HG03103 (cell line): ENCODE results near the gene P4HB.

Experiments used
- ATAC-seq: cut with Tn5 transposase; IDR thresholded peaks from one replicate; pipeline ENCODE4 v1.9.1; 2021; ENCODE audit warnings: low read depth; ENCODE audit not compliant: unreplicated experiment

P4HB gene

DNA sequence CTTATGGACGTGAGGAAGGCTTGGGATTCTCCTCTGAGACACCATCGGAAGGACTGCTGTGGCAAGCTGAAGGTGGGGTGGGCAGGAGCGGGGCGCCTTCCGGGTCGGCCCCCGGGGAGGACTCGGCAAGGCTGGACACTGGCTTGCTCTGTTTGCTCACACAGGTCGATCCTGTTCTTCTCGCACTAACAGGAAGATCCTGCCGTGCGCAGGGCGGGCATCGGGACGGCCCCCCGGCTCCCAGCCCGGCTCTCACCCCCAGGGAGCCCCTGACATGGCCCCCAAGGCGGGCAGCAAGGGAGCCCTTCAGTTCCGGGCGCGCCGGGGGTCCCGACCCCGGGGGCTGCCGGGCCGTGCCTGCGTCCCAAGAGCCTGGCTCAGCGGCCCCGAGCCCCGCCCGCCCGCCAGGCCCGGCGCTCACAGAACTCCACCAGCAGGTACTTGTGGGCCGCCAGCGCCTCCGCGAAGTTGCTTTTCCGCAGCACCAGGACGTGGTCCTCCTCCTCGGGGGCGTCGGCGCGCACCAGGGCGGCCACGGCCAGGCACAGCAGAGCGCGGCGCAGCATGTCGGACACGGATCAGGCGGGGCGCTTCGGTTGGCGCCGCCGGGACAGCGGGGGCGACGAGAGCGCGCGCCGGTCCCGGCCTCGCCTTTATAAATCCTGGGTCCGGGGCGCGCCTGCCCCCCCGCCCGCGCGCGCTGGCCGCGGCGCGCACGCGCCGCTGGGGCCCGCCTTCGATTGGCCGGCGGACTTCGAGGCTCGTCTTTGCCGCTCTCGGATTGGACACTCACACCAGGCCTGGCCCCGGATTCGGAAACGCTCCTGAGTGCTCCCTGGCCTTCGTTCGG, at the start of gene P4HB:
P4HB (minus strand) TSS at position 630 of the 850 bp plus-strand sequence; CDS start at position 566, 64 bp downstream.
- ATAC-seq = no peak

DNA sequence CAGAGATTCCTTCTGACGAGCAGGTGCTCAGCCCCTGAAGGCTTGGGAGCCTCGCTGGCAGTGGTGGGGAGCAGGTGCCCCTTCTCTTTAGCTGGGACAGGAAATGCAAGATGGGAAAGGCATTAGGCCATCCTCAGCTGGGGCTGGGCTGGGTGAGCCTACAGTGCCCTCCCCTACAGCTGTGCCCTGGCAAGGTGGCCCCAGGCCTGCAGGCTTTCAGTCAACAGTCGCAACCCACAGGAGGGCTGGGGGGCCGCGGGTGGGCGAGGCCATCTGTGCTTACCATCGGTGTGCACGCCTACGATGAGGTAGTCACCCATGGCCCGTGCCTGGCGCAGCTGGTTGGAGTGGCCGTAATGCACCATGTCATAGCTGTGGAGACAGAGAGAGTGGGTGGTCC, 48.9 kb upstream of the P4HB start:
- no peak for ATAC-seq

DNA sequence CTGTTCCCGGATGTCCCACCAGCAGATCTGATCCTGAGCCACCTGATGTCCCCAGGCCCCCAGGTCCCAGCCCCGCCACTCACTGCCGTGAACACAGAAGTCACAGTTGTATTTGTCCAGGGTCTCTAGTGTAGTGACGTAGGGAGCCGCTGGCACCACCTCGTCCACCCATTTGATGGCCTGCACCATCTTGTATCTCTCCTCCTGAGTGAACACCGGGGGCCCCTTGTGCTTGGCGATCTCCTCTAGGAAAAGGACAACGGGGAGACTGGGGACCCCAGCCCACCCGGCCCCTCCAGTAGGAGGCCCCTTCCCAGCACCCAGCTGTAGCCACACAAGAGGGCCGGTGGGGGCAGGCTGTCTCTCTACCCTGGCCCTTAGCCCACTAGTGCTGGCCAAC, 48.5 kb upstream of the P4HB start:
- no peak for ATAC-seq

DNA sequence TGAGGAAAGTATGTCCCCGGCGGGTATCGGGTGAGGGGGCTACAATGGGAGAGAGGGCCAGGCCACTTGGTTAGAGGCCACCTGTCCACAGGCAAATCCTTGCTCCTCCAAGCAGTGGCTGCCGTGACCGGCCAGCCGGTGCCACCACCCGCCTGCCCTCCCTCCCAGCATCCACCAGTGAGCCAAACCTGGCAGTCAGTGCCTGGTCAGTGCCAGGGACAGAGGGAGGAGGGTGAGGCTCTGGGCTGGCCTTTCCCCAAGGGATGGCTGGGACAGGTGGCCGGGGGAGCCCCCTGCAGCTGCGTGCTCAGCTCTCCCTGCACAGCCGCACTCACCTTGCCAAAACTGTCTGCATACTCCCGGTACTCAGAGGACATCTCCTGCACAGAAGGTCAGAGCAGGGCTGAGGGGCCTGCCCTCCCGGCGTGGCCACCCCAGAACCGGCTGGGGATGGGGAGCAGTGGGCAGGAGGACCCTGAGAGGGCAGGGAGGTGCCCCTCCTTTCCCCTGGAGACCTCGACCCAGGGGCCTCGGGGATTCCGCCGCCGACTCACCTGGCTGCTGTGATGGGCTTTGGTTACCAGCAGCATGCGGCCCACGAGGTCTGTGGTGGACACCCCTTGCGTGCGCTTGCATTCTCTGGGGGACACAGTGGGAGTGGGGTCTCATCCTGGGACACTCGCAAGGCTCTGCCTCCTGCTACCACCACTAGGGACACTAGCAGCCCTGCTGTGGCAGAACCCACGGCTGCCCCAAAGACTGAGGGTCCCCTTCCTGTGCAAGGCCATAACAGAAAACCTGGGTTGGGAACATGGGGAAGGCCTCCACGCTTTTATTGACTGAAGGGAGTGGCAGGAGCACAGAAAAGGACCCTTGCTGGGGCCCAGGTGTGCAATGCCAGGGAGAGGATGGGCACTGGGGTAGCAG, 47.1 kb upstream of the P4HB start:
- ATAC-seq = no peak

DNA sequence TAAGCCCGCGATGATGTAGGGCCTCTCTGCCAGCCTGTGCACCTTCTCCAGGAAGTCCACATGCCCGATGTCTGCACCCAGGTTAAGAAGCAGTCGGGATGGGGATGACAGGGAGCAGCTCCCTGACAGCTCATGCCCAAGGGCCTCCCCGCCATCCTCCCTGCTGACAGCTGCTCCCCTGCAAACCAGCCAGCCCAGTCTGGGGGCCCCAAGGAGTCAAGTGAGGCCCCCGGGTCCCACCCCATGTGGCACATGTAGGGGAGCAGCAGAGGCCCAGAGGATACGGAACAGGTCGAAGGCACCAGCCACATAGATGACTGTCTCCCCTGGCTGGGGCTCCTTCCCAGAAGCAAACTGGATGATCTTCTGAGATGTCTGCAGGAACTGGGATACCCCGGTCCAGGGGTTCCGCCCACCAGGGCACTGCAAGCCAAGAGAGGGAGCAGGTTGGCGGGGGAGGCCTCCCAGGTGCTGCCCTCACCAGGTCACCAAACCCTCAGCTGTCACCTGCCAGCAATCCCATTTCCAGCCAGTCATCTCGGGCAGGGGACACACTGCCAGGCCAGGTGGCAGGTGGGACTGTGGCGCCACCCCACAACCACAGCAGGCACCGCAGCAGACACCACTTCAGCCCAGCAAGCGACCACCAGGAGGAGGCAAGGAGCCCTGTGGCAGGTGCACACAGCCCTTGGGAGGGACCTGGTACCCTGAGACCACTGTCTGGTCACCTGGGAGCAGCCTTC, 46.3 kb upstream of the P4HB start:
- no peak for ATAC-seq

DNA sequence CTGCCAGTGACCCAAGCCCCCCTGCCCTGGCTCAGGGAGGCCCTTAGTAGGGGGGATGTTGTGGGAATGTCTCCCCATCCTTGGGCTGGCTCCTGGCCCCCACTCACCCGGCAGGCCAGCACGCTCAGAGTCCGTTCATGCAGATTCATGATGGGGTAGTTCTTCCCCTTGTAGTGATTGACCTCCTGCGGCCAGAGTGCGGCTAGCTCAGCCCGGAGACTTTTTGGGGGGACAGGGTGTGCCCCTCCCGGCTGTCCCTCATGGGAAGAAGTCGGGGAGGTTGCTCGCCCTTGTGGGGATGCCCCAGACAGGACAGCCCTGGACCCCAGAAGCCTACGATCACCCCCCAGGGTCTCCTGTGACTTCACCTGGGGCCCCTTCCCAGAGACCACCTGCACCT, 45.7 kb upstream of the P4HB start:
- no peak for ATAC-seq

DNA sequence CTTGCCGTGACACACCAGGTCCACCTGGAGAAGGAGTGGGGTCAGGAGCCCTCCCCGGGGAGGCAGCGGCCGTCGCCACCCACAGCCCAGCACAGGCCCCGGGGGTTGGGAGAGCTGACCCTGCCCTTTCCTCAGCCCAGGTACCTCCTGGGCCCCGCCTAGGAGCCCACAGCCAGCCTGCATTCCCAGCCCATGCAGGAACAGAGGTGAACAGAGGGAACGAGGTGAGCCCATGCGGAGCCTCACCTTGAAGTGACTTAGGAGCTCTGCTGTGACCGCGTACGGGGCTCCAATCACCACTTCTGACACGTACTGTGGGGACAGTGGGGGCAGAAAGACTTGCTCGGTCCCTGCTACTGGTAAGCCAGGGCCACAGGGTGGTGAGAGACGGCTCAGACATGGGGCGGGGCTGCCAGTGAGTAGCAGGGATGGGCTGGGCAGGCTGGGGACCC, 45.1 kb upstream of the P4HB start:
- no peak for ATAC-seq

DNA sequence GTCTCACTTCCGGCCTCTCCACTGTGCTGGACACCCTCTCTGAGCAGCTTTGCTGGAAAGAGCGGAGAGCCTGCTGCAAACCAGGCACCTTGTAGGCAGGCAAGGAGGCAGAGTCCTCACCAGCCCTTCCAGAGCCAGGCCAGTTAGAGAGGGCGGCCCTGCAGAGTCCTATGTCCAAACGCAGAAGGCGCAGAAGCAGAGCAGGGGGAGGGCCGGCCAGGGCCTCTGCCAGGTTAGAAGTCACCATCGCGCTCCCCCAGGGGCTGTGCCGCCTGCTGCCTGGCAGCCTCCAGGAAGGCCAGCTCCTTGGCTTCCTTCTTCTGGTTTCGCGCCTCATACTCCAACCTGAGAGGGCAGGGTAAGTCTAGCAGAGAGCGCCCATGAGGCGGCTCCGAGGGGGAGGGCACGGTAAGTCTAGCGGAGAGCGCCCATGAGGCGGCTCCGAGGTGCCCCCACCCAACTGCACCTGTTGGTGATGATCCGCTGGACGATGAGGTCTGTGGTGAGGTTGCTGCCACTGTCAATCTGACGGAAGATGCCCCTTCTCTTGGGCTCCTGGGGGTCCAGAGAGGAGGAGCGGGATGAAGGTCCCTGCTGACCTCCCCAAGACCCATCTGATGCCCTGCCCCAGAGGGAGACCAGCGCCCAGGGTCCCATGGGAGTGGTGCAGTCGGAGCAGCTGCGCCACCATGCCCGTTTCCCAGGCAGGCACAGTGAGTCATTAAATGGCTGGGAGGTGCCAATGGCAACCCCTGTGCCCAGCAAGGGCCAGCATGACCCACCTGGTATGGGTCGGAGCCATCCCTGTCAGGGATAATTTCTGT, 44.5 kb upstream of the P4HB start:
- no peak for ATAC-seq

DNA sequence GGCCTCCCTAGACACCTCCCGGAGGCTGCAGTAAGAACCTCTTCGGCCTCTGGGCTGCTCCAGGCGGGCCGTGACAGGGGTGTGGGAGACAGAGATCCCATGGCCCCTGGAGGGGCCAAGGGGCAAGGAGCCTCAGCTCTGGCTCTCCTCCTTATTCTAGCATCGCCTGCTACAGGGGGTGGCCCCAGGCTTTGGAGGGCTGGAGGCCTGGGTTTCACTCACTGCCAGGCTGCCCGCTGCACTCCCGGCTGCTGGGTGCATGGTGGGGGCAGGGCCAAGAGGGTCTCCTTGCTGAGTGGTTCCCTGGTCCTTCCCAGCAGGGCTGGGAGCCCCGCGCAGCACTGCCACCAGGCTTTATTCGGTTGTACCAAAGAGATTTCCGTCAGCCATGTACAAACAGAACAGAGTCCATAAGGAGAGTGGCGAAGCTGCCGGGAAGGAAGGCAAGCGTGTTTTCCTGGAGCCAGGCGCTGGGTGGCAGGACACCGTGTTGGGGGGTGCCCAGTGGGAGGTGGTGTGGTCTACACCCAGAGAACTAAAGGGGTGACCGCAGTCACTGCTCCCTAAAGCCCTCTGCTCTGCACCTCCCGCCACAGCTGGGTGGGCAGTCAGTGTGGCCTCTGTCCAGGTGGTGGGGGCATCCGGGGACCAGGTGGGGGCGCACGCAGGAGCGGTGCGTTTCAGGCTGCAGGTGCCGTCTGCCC, 43.7 kb upstream of the P4HB start:
- no peak for ATAC-seq

DNA sequence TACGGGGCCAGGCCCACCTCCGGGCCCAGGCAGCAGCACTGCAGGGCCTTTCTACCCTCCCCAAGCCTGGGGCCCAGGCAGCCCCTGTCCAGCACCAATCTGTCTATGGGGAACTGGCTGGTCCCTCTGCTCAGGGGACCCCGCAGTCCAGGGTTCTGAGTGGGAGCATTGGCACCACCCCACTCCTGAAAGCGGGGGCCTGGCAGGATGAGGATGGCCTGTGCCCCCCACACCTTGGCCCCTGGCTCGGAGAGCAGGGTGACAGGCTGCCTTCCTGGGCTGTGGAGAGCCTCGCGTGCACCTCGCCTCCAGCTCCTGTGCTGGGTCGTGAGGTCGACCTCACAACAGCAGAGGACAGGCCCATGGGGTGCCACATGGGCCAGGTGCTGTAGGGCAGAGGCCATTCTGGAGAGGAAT, 43.1 kb upstream of the P4HB start:
- ATAC-seq = no peak

DNA sequence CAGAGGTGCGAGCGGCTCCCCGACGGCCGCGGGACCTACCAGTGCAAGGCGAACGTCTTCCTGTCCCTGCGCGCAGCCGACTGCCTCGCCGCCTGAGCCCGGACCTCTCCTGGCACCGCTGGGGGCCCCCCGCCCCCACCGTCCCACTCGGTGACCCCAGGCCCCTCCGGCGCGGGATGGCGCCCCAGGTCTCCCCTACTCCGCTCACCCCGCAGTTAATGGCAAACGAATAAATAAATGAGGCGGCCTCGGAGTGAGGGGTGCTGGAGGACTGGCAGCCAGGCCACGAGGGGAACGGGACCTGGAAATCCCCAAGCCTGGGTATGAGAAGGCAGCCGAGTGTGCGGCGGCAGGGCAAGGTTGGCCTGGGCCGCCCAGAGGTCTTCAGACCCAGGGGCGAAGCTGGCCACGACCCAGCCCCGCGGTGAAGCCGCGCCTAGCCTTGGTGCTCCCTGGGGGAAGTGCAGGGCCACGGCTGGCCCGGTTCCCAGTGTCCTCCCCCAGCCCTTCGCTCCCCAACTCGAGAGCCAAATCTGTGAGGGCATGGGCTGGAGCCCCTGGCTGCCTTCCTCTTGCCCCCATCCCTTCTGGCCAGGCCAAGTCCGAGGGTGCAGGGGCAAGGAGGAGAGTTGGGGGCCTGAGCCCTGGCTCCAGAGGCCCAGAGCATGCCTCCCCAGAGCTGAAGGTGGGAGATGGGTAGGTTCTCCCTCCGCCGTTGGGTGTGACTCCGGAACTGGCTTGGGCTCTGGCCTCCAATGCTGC, 42.5 kb upstream of the P4HB start:
- ATAC-seq = no peak

DNA sequence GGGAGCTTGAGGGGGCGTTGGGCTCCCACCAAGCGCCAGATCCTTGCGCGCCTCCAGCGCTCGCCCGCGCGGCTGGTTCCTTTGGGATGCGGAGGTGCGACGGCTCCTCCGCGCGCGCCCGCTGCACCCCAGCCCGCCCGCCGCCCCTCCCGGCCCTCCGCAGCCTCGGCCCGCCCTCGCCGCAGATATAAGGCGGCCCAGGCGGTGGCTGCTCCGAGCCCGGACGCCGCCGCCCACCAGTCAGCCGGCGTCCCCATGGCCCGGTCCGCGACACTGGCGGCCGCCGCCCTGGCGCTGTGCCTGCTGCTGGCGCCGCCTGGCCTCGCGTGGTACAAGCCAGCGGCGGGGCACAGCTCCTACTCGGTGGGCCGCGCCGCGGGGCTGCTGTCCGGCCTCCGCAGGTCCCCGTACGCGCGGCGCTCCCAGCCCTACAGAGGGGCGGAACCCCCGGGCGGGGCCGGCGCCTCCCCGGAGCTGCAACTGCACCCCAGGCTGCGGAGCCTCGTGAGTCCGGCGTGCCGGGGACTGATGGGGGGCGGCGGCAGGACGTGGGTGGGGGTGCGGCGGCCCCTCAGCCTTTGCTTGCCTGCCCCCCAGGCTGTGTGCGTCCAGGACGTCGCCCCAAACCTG, 41.8 kb upstream of the P4HB start, which contains the start of gene NPB:
NPB (plus strand) TSS at position 216 of the 630 bp plus-strand sequence; CDS start at position 256, 40 bp downstream.
- ATAC-seq = no peak

DNA sequence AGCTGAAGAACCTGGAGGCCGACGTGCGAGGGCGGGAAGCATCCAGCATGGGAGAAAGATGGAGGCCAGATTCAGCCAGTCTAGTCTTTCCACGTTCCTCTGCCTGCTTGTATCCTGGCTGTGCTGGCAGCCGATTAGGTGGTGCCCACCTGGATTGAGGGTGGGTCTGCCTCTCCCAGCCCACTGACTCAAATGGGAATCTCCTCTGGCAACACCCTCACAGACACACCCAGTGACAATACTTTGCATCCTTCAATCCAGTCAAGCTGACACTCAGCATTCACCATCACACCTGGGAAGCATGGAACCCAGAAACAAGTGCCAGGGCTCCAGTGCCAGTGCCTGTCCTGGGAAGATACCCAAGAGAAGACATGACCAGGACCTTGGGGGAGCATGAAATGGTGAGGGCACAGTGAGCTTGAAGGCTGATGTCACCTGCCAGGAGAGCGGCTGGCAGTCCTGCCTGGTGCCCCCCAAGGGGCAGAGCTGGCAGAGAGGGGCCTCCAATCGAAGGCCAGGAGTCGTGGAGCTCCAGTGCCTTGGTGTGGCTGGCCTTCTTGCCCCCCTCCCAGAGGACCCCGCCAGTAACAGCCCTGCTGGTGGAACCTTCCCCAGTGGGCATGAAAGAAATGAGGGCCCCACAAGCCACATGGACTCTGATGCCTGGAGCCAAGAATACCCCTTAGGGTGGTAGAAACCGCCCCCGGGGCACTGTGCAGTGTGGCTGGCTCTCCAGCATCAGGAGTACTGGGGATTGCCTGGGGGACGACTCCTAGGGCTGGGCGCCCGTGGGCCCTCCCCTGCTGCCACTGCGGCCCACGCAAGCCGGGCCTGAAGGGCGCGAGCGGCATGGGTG, 41.1 kb upstream of the P4HB start:
- no peak for ATAC-seq

DNA sequence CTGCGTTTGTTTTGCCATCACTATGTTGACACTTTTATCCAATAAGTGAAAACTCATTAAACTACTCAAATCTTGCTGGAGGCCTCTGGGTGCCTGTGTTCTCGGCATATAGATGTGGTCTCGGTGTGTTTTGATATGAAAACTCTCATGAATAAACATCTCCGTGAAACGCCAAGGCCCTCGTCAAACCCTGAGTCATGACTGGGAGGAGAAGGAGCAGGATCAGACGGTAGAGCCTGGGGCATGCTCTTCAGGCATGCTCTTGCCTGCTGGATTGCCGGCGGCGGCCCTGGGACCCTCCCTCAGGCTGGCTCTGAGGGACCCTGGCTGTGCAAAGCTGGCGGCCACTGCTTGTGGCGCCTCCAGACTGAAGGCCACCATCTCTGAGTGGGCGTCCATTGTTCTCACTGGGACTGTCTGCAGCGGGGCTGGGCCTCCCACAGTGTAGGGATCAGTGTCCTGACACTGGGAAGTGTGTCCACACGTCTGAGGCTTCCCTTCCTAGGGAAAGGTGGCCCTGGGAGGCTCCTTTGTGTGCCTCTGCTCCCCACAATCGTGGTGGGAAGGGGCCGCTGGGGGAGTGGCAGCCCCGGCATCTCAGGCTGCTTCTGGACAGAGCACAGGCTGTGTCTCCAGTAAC, 40.0 kb upstream of the P4HB start:
- no peak for ATAC-seq

DNA sequence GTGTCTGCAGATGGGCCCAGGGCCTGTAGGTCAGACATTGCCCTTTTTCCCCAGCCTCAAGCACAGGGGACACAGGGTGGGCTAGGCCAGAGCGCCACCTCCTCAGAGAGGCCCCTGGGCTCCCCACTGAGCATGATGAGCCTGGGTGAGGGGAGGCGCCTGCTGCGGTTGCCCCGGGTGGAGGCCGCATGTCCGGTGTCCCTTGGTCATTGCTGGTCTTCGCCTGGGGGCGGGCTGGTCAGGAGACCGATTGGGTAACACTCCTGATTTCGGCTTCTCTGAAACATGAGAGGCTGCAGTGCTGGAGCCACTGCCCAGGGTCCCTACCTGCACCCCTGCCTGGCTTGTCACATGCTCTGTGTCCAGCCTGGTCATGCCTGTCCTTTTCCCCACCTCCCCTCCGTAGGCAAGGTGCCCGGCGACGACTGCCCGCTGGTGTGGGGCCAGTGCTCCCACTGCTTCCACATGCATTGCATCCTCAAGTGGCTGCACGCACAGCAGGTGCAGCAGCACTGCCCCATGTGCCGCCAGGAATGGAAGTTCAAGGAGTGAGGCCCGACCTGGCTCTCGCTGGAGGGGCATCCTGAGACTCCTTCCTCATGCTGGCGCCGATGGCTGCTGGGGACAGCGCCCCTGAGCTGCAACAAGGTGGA, 39.3 kb upstream of the P4HB start:
- ATAC-seq = no peak

DNA sequence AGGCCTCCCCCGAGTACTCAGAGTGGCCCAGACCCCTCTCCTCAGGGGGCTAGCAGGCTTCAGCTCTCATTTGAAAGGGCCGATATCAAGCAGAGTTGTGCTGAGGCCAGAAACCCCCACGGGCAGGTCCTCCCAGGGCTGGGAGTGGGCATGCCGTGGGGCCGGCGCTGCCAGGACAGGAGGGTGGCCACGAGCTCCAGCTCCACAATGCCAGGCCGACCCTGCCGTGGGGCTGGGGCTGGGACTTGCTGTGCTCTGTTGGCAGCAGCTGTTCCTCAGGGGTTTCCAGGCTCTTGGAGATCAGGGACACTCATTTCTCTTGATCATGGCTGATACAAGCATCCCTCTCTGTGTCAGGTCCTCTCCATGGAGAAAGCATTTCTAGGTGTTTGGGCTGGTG, 38.5 kb upstream of the P4HB start:
- ATAC-seq = no peak
